Measurements from ENCODE around the gene MID1IP1.

- TF ChIP-seq EP300 (conservative IDR thresholded peaks at IDR 0.05; ENCODE audit: poor library complexity, severe bottlenecking) (no peak), POLR2AphosphoS5 (IDR thresholded peaks at IDR 0.05) (no peak), CTCF (IDR thresholded peaks at IDR 0.05; ENCODE audit: poor library complexity, severe bottlenecking) (no peak), MXI1 (conservative IDR thresholded peaks at IDR 0.05; ENCODE audit: poor library complexity, severe bottlenecking) (no peak), REST (IDR thresholded peaks at IDR 0.05; ENCODE audit: borderline replicate concordance) (no peak), TAF1 (IDR thresholded peaks at IDR 0.05; ENCODE audit: low read depth) (no peak)
Measured at GRCh38 chrX:38837389-38837788, 36.1 kb downstream of the MID1IP1 start.

All from neural cell (in vitro differentiated cells).